ENCODE data around the gene GIPC1. TPM values are rescaled to one million over a fixed set of nuclear protein-coding genes. Genes with fewer than 3 reads are reported as not detected.

The GIPC1 gene
- polyA plus RNA-seq, 2 of the 4 experiments (the other 2 are of a cell fraction) = 52.9 to 86.4 TPM

- no peak for DNase-seq (ENCODE audit: low read depth in 1 of 2, low spot score in 1 of 2)
- no peak for ATAC-seq
- FAIRE-seq = no peak
- Histone ChIP-seq H3K27ac (no peak overlapping the region), H3K4me2 (no peak overlapping the region), H3K4me1 (no peaks in the 10 kb centered on the region), H3K9me3 (no peaks in the 10 kb centered on the region), H3K4me3 (no peak overlapping the region)
- 97% methylated on average over 9 of the region's 34 CpGs for WGBS (ENCODE audit: missing lambda C conversion rate)
- ChIA-PET CTCF (interaction anchor here (0.6 to 2.7 kb wide), 7 partner anchors 24 to 81 kb away, joined by 3 to 7 read pairs (median 3); no protein-coding TSS in a partner anchor), POLR2A (no interaction called here)
- TF ChIP-seq ZSCAN20 (CRISPR knock-in tag; IDR thresholded peaks at IDR 0.05) = no peak
- TF ChIP-seq MAZ (IDR thresholded peaks at IDR 0.05; ENCODE audit: borderline replicate concordance, low read depth, low read length) = no peak
- TF ChIP-seq NPAS2 (CRISPR knock-in tag; IDR thresholded peaks at IDR 0.05; ENCODE audit: borderline replicate concordance) = no peak
- no peak for TF ChIP-seq CBX2 (IDR thresholded peaks at IDR 0.05; ENCODE audit: borderline replicate concordance, low read depth)
- no peak for TF ChIP-seq EHF (CRISPR knock-in tag; IDR thresholded peaks at IDR 0.05)
- no peak for TF ChIP-seq JUN (IDR thresholded peaks at IDR 0.05)
- TF ChIP-seq NFE2L2 (conservative IDR thresholded peaks at IDR 0.05; ENCODE audit: low read length) = no peak
Observed at GRCh38 chr19:14441041-14441938, 54.6 kb downstream of the GIPC1 start.

GRCh38 chr19:14440049-14440448, 55.9 kb downstream of the GIPC1 start:
- TF ChIP-seq KDM5A (IDR thresholded peaks at IDR 0.05) (no peak), RARB (CRISPR knock-in tag; IDR thresholded peaks at IDR 0.05) (no peak), PBX3 (IDR thresholded peaks at IDR 0.05) (no peak), EHMT2 (IDR thresholded peaks at IDR 0.05; ENCODE audit: low read depth) (no peak), HOXB5 (CRISPR knock-in tag; IDR thresholded peaks at IDR 0.05) (no peak), NR3C1 (IDR thresholded peaks at IDR 0.05) (no peak), HOXA7 (CRISPR knock-in tag; IDR thresholded peaks at IDR 0.05) (no peak), ZSCAN20 (CRISPR knock-in tag; IDR thresholded peaks at IDR 0.05) (no peak), PHF8 (IDR thresholded peaks at IDR 0.05; ENCODE audit: borderline replicate concordance, low read depth) (no peak), NPAS2 (CRISPR knock-in tag; IDR thresholded peaks at IDR 0.05; ENCODE audit: borderline replicate concordance) (no peak), FOSL2 (IDR thresholded peaks at IDR 0.05) (no peak), FOSL2 (CRISPR knock-in tag; IDR thresholded peaks at IDR 0.05) (no peak), ZNF302 (CRISPR knock-in tag; IDR thresholded peaks at IDR 0.05) (no peak), TP53 (CRISPR knock-in tag; IDR thresholded peaks at IDR 0.05) (no peak), ATOH8 (CRISPR knock-in tag; IDR thresholded peaks at IDR 0.05; ENCODE audit: low read depth) (no peak), KDM1A (IDR thresholded peaks at IDR 0.05; ENCODE audit: low read depth) (no peak)
- Histone ChIP-seq H3K4me2 (no peak overlapping the region), H3K9me3 (no peaks in the 10 kb centered on the region), H3K4me1 (peaks cover 4% of the 10 kb centered on the region; the same call in 1 of the 3 replicates), H3K27ac (no peak overlapping the region), H3K4me3 (no peak overlapping the region)
- ChIA-PET CTCF (interaction anchor here (0.5 kb wide), 1 partner anchor 91 kb away, joined by 3 read pairs; no protein-coding TSS in a partner anchor), POLR2A (no interaction called here)
- ATAC-seq = no peak
- no peak for FAIRE-seq
- DNase-seq (ENCODE audit: low read depth in 1 of 2, low spot score in 1 of 2) = no peak
- WGBS (ENCODE audit: missing lambda C conversion rate) = 87% methylated on average over 5 of the region's 9 CpGs

GRCh38 chr19:14439014-14439413, 56.9 kb downstream of the GIPC1 start:
- ATAC-seq (no peak), DNase-seq (ENCODE audit: low read depth in 1 of 2, low spot score in 1 of 2) (no peak), FAIRE-seq (no peak)
- ChIA-PET CTCF (no interaction called here), POLR2A (no interaction called here)
- no peaks in the 10 kb centered on the region for H3K9me3 ChIP-seq
- 91% methylated on average over 9 of the region's 9 CpGs for WGBS (ENCODE audit: missing lambda C conversion rate)
- H3K4me2 ChIP-seq = no peak overlapping the region
- peaks cover 14% of the 10 kb centered on the region for H3K4me1 ChIP-seq
- no peak overlapping the region for H3K27ac ChIP-seq
- H3K4me3 ChIP-seq = no peak overlapping the region
- TF ChIP-seq EHMT2 (IDR thresholded peaks at IDR 0.05; ENCODE audit: low read depth) (no peak), NPAS2 (CRISPR knock-in tag; IDR thresholded peaks at IDR 0.05; ENCODE audit: borderline replicate concordance) (no peak), HOXB5 (CRISPR knock-in tag; IDR thresholded peaks at IDR 0.05) (no peak), JUNB (IDR thresholded peaks at IDR 0.05) (no peak), NR3C1 (IDR thresholded peaks at IDR 0.05) (no peak), ZFP36 (IDR thresholded peaks at IDR 0.05; ENCODE audit: borderline replicate concordance, partially characterized antibody) (no peak), RAD21 (conservative IDR thresholded peaks at IDR 0.05 in 1 of 2, IDR thresholded peaks at IDR 0.05 in 1 of 2) (no peak), FOSB (CRISPR knock-in tag; IDR thresholded peaks at IDR 0.05) (no peak), MAFK (IDR thresholded peaks at IDR 0.05; ENCODE audit: partially characterized antibody) (no peak), CBX8 (IDR thresholded peaks at IDR 0.05) (no peak), PHF8 (IDR thresholded peaks at IDR 0.05; ENCODE audit: borderline replicate concordance, low read depth) (no peak), MYC (IDR thresholded peaks at IDR 0.05; ENCODE audit: borderline replicate concordance, low read length) (no peak), HMGXB4 (CRISPR knock-in tag; IDR thresholded peaks at IDR 0.05; ENCODE audit: borderline replicate concordance) (no peak), POLR2AphosphoS2 (conservative IDR thresholded peaks at IDR 0.05; ENCODE audit: low read length) (no peak), KDM1A (IDR thresholded peaks at IDR 0.05; ENCODE audit: low read depth) (no peak)

All from A549 (cell line).